ENCODE measurements around the gene SYT7. TPM values are rescaled to one million over a fixed set of nuclear protein-coding genes. Genes with fewer than 3 reads are reported as not detected.

Gene SYT7
- total RNA-seq, 2 donors from 2014 or later, result 8.6 to 12.2 TPM

DNA sequence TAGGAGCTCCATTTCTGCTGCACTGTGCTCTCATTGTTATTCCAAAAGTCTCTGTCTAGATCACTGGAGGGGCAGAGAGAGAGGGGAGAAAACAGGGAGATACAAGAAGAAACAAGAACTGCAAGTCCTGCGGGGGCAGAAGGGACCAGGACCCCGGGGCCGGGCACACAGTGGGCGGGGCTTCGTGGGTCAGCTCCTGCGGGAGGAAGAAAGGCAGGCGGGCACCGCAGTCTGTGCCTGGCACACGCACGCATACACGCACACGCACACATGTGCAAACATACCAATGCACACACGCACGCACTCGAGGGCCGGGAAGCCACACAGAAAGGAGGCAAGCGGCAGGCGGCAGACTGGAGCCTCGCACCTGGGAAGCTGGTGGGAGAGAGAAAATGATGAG, 33.6 kb downstream of the SYT7 start:
- intact Hi-C loops (cut with DNase I), result no loop called here
- no peaks in the 10 kb centered on the region for H3K27me3 ChIP-seq
- TF ChIP-seq, protein P1, sequence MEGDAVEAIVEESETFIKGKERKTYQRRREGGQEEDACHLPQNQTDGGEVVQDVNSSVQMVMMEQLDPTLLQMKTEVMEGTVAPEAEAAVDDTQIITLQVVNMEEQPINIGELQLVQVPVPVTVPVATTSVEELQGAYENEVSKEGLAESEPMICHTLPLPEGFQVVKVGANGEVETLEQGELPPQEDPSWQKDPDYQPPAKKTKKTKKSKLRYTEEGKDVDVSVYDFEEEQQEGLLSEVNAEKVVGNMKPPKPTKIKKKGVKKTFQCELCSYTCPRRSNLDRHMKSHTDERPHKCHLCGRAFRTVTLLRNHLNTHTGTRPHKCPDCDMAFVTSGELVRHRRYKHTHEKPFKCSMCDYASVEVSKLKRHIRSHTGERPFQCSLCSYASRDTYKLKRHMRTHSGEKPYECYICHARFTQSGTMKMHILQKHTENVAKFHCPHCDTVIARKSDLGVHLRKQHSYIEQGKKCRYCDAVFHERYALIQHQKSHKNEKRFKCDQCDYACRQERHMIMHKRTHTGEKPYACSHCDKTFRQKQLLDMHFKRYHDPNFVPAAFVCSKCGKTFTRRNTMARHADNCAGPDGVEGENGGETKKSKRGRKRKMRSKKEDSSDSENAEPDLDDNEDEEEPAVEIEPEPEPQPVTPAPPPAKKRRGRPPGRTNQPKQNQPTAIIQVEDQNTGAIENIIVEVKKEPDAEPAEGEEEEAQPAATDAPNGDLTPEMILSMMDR (IDR thresholded peaks at IDR 0.05), result no peak
- TF ChIP-seq POLR2A (IDR thresholded peaks at IDR 0.05), result no peak
- no peak overlapping the region for H3K4me3 ChIP-seq
- H3K27ac ChIP-seq, result no peak overlapping the region
- H3K36me3 ChIP-seq (replicated peaks in 1 of 2; ENCODE audit: insufficient read depth in 1 of 2, low read depth in 2 of 2), result no peaks in the 10 kb centered on the region
- H3K4me1 ChIP-seq, result peaks cover 10% of the 10 kb centered on the region
- 68 to 73% methylated on average over 19 of the region's 19 CpGs for WGBS, 2 donors
- no peaks in the 10 kb centered on the region for H3K9me3 ChIP-seq
- DNase-seq (no peak), ATAC-seq (no peak)

DNA sequence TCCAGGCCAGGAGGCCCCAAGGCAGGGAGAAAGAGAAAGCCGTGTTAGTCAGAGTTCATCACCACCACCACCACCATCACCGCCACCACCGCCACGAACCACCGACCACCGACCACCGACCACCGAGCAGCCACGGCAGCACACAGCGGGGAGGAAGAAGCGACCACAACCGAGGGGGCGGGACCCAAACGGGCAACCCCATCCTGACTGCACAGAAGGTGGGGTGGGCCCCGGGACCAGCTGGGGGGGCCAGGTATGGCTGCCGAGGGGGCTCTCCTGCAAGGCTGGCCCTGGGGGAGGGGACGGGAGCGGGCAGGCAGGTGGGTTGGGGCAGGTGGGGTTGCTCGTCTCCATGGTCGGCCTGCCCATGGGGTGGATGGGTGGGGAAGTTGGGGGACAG, 34.2 kb downstream of the SYT7 start:
- DNase-seq, result no peak

GRCh38 chr11:61545921-61546320, 35.0 kb downstream of the SYT7 start:
- TF ChIP-seq POLR2A (IDR thresholded peaks at IDR 0.05), result no peak
- TF ChIP-seq, protein P1 (IDR thresholded peaks at IDR 0.05), result no peak
- intact Hi-C loops (cut with DNase I), result no loop called here
- 90 to 91% methylated on average over 22 to 32 of the region's 32 CpGs for WGBS, 2 donors
- H3K27ac ChIP-seq, result no peak overlapping the region
- no peaks in the 10 kb centered on the region for H3K27me3 ChIP-seq
- DNase-seq, result no peak
- no peak overlapping the region for H3K4me3 ChIP-seq
- no peaks in the 10 kb centered on the region for H3K4me1 ChIP-seq
- no peak for ATAC-seq
- H3K9me3 ChIP-seq, result no peaks in the 10 kb centered on the region
- no peaks in the 10 kb centered on the region for H3K36me3 ChIP-seq (replicated peaks in 1 of 2; ENCODE audit: insufficient read depth in 1 of 2, low read depth in 2 of 2)

More for the DNA sequence above, 34.2 kb downstream of the SYT7 start:
- intact Hi-C loops (cut with DNase I), result no loop called here
- TF ChIP-seq, protein P1 (IDR thresholded peaks at IDR 0.05), result no peak
- TF ChIP-seq POLR2A (IDR thresholded peaks at IDR 0.05), result no peak
- no peaks in the 10 kb centered on the region for H3K27me3 ChIP-seq
- H3K27ac ChIP-seq, result no peak overlapping the region
- H3K4me3 ChIP-seq, result no peak overlapping the region
- H3K4me1 ChIP-seq, result peaks cover 4% of the 10 kb centered on the region
- H3K36me3 ChIP-seq (replicated peaks in 1 of 2; ENCODE audit: insufficient read depth in 1 of 2, low read depth in 2 of 2), result no peaks in the 10 kb centered on the region
- 49 to 55% methylated on average over 17 to 18 of the region's 20 CpGs for WGBS, 2 donors
- ATAC-seq, result no peak
- H3K9me3 ChIP-seq, result no peaks in the 10 kb centered on the region

GRCh38 chr11:61545341-61545740, 35.5 kb downstream of the SYT7 start:
- intact Hi-C loops (cut with DNase I), result no loop called here
- WGBS, 2 donors, result 89 to 95% methylated on average over 7 of the region's 7 CpGs
- no peak overlapping the region for H3K27ac ChIP-seq

DNA sequence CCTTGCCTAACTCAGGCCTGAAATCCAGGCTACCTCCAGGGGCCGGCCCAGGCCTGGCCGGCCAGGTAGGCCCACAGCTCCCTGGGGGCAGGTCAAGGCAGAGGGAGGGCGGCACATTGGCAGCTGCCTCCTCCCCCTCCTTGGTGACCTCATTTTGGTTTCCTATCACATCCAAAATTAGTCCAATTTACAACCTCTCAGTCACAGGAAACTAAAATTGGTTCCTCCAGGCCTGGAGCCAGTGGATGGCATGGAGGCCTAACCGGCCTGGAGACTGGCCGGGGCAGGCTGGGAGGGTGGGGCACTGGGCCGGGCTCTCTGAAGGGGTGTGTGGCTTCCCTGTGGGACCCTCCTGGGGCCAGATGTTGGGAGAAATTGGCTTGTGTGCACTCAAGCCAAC, 36.4 kb downstream of the SYT7 start:
- no peak overlapping the region for H3K4me3 ChIP-seq
- H3K36me3 ChIP-seq (replicated peaks in 1 of 2; ENCODE audit: insufficient read depth in 1 of 2, low read depth in 2 of 2), result no peaks in the 10 kb centered on the region
- ATAC-seq (no peak), DNase-seq (no peak)
- H3K27me3 ChIP-seq, result no peaks in the 10 kb centered on the region
- TF ChIP-seq, protein P1 (IDR thresholded peaks at IDR 0.05), result no peak
- TF ChIP-seq POLR2A (IDR thresholded peaks at IDR 0.05), result no peak
- intact Hi-C loops (cut with DNase I), result no loop called here
- no peaks in the 10 kb centered on the region for H3K4me1 ChIP-seq
- H3K27ac ChIP-seq, result no peak overlapping the region
- 89 to 93% methylated on average over 3 to 6 of the region's 6 CpGs for WGBS, 2 donors
- H3K9me3 ChIP-seq, result no peaks in the 10 kb centered on the region

More at GRCh38 chr11:61545341-61545740, 35.5 kb downstream of the SYT7 start:
- no peaks in the 10 kb centered on the region for H3K4me1 ChIP-seq
- no peaks in the 10 kb centered on the region for H3K9me3 ChIP-seq
- H3K27me3 ChIP-seq, result no peaks in the 10 kb centered on the region
- no peak for DNase-seq
- no peak overlapping the region for H3K4me3 ChIP-seq
- H3K36me3 ChIP-seq (replicated peaks in 1 of 2; ENCODE audit: insufficient read depth in 1 of 2, low read depth in 2 of 2), result no peaks in the 10 kb centered on the region
- no peak for ATAC-seq
- no peak for TF ChIP-seq POLR2A (IDR thresholded peaks at IDR 0.05)
- TF ChIP-seq, protein P1 (IDR thresholded peaks at IDR 0.05), result peak in 1 of 7 experiments; percentile 8
